GM18870 (cell line): ENCODE results near the gene E2F4.

Source experiments
- ATAC-seq: cut with Tn5 transposase; IDR thresholded peaks from one replicate; pipeline ENCODE4 v1.9.1; 2021; ENCODE audit warnings: moderate library complexity; ENCODE audit not compliant: unreplicated experiment

Gene E2F4

DNA sequence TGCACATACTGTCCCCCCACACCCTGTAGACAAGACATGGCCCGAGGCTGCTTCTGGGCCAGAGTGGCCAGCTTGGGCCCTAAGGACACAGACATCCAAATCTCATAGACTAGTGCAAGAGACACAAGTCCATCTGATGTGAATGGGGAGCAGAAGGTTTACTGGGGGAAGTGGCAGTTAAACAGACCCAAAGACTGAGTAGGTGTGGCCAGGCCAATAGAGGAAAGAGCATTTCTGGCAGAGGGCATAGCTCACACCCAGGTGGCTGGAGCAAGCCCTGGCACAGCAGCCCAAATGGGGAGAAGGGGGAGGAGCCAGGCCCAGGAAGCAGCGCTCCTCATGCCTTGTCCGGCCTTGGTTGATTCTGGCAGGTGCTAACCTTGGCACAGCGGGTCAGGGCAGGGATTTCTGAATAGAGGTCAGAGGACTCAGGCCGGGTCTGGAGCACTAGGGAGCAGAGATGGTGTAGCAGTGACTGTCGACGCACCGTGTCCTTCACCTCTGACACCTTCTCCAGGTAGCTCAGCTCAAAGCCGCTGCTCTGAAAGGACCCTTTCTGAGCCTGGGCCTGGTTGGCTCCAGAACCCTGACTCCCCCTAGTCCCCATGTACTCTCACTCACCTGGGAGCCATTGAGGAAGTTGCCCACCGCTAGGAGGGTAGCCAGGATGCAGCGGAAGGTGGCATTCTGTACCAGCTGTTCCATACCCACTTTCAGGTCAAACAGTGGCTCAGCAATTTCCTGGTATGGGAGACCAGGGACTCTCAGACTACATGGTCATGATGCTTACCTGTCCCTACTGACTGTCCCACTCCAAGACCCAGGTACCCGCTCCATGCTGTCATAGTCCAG lies 39.1 kb downstream of the E2F4 start:
- no peak for ATAC-seq

DNA sequence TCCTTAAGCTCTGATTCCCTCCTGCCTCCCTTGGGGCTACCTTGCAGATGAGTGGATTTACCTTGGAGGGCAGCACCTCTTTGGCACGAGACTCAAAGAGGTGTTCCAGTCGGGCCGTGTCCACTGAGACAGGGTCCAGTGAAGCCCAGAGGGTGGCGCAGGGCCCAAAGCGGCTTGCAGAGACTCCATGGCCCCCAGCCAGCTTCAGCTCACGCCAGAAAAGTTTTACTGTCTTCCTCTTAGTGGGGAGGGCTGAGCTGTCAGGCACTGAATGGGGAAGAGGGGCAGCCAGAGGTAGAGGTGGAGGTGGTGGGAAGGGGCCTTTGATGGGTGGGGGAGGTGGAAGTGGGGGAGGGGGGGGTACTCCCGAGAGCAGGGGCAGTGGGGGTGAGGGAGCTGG lies 41.6 kb downstream of the E2F4 start:
- ATAC-seq, result no peak

DNA sequence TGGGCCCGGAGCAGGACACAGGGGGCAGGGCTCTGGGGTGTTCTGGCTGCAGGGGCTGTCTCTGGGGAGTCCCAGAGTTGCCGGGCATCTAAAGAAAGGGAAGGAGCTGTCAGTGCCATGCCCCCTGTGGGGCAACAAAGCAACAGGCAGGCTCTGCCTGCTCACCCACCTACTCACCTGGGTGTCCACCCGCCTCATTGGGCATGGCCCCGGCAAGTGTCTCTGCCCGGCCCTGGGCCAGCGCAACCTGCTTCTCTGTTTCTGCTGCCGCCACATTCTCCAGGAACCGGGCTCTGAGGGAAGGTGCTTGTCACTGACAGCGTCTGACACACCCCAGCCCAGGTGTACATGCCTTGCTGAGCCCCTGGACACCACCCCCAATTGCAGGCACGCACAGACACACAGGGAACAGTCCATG lies 42.2 kb downstream of the E2F4 start:
- ATAC-seq, result no peak

DNA sequence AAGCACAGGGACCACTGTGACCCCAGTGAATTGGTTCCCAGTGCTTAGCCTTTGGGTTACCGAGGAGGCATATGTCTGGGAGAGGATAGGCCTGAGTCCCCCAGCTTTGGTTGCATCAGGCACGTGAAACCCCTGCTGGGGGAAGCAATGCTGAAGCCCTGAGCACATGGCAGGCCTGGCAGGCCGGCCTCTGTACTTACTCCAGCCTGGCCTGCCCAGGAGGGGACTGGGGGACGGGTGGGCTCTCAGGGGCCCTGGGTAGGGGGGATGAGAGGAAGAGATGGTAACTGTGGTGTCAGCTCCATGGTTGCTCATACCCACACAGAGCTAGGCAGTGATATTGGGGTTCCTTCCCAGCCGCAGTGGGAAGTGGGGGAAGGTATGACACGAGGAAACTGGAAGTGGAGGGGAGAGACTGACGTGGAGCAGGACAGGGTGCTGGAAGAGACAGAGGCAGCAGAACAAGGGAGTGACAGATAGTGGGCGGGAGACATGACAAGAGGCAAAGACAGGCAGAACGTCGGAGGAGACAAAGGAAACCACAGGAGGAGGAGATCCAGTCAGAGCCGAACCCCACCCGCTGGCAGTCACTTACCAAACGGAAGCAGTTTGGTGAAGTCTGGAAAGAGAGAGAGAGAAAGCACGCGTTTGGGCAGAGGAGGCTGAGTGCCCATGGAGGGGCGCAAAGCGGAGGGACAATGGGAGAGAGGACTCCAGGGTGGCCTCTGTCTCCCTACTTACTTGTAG lies 44.0 kb downstream of the E2F4 start:
- no peak for ATAC-seq

DNA sequence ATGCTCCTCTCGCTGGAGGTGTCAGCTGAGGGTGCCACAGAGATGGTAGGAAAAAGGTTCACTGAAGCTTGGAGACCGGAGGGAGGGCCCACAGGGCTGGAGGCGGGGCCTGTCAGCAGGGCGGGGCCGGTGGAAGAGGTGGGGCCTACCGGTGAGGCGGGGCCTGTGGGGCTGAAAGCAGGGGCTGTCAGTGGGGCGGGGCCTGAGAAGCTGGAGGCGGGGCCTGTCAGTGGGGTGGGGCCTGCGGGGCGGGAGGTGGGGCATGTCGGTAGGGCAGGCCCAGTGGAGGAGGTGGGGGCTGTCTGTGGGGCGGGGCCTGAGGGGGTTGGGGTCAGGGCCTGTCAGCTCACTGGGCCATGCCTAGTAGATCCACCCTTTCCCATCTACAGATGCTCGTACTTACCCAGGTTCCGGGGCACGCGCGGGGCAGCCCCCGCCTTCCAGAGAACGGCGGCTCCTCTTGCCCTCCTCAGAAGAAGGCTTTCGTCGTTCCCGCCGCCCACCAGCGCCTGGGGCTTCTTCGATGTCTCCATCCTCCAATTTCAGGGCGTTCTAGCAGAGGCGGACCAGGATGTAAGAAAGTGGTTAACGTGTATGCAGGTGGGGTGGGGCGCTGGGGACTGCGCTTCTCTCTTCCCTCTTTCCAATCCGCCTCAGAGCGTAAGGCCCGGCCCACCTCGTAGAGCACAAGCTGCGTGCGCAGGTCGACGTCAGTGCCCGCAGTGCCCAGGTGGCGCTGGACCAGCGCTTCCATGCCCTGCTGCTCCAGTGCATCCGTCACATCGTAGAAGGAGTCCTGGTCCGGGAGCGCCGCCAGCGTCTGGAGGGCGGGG lies 44.8 kb downstream of the E2F4 start:
- no peak for ATAC-seq

DNA sequence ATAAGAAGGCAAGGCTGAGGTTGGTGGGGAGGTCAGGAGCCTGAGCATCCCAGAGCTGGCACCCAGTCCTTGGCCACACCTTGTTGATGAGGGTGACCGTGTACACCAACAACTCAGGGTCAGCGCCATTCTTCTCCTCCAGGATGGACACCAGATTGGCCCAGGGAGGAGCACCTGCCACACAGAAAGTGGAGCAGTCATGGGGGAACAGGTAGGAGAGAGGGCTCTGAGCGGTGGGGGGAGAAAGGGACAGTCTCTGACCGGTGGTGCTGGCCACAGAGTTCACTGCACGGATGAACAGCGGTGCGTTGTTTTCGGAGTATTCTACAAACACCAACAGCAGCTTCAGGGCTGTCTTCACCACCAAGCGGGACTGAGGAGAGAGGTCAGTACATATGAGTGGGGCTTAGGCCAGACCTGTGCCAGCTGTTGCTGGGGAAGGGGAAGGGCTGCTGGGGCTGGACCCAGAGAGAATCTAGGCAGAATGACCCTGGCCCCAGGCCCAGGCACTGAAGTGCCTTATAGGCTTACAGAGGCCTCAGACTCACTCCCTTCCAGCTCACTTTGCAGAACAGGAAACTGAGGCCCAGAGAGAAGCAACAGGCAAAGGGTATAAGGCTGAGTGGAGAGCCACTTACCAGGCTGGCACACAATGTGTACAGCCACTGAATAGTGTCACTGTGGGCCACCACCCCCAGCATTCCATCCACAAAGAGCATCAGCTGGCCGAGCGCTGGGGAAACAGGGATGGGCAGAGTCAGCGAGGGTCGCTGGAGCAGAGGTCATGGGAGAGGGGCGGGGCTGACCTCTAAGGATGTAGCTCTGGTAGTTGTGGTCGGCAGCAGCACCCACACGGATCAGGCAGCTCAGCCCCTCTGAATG lies 45.7 kb downstream of the E2F4 start:
- ATAC-seq, result no peak

DNA sequence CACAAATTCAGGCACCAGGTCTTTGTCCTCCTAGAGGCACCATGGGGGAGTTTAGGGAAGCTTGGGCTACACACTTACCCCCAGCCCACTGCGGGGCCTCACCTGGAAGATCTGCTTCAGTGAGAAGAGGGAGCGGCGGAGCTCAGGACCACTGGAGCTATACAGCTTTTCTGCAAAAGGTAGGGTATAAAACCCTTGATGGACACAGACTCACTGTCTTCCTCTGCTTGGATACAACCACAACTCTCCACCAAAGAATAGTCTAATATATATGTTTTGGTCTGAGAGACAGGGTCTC lies 46.3 kb downstream of the E2F4 start:
- no peak for ATAC-seq

DNA sequence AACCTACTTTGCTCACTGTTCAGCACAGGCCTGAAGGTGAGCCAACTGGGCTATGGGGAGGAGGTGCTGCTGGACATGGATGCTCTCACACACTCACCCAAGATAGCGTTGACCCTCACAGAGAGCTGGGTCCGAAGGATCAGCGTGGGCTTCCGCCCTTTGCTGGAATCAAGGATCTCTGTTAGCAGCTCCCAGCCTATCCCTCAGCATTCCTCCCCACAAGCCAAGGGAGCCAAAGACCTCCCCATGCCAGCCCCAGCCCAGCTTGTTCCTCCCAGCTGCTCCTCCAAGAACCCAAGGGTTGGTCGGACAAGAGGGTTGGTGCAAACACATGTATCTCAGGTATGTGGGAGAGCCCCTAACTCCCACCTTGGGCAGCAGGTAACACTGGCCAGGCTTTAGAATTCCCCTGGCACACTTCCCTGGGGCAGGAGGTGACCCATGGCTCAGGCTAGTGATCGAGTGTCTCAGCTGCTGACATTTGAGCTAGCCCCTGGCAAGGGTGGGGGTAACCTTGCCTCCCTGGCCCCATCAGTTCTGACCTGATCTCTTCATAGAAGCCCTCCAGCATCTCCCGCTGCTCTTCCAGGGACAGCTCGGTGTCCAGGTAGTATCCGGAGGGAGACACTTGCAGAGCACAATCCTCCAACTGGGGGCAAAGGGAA lies 47.0 kb downstream of the E2F4 start:
- no peak for ATAC-seq

DNA sequence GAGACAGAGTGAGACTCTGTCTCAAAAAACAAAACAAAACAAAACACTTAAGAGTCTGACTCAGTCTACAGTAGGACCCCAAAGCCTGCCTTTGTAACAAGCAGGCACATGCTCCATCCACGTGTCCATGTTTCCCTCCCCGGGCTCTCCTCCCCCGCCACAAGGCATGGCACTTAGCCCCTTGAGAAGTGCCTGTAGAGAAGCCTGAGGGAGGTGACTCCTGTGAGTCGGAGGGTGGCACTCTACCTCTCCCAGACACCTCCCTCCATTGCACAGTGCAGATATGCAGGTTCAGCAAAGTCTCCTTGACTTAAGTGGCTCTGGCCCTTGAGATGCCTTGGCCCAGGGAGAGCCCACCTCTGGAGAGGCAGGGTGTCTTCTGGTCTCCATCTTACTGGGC lies 48.6 kb downstream of the E2F4 start:
- ATAC-seq, result no peak

DNA sequence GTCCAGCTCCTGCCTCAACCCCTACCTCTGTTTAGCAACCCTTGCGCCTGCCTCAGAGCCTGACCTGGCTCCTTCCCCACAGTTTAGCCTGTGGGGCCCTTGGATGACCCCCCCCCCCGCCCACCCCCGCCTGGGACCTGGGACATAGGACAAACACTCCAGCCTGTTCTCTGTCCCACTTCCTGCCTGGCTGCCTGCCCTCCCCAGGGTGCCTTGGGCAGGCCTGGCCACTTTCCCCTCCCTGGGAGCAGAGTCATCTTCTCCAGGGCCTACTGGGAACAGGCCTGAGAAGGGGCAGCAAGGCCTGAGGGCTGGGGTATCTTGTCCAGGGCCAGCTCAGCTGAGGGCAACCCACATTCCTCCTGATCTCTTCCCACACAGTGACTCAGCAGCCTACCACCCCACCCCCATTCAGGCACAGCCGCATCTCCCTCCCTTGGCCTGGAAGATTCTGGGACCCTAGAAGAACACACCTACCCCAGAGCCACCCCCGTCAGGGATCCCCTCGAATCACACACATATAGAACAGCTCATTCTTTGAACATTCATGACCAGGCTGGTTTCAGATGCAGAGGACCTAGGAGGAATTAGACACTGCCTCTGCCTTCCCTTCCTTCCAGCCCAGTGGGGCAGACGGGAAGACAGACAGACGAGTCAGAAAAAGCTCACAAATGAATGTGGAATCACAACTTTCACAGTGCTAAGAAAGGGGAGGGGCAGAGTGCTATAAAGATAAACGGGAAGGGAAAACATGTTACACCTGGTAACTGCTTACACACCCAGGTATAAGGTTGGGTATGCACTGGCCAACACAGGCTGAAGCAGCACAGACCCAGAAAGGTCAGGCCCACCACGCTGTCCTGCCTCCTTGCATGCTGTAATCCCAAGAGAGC lies 49.3 kb downstream of the E2F4 start:
- ATAC-seq, result no peak

DNA sequence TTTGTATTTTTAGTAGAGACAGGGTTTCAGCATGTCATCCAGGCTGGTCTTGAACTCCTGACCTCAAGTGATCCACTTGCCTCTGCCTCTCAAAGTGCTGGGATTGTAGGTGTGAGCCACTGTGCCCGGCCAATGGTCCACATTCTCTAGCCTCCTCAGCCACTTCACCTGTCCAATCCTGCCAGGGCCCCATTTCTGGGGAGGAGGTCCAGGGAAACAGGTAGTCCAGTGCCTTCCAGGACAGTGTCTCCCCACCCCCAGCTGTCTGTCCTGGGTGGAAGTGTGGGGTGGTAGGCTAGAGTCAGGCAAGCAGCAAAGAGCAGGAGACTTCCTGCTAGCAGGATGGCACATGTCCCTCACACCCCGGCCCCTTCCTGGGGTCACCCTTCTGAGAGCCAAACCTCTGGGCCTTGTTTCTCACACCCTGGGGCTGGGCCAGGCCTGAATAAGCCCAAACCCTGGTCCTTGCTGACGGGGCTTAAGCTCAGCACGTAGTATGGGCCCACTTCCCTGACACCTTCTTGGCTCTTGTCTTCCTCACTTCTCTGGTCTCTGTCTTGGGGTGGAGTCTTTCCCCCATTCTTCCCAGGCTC lies 50.3 kb downstream of the E2F4 start:
- no peak for ATAC-seq

DNA sequence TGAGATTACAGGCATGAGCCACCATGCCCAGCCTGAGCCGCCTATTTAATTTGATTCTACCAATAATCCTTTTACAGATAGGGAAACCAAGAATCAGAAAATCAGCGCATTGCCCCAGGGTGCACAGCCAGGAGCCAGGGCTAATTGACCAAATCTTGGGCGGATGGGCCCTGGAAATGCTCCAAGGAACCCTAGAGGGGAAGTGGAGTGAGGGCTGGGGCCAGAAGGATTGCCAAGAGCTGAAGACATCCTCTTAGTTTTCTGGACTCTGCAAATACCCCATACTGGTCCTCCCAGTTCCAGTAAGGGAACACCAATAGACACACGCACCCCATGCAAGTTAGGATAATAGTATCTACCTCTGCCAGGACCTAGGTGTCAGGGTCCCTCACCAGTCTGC lies 51.5 kb downstream of the E2F4 start:
- no peak for ATAC-seq

DNA sequence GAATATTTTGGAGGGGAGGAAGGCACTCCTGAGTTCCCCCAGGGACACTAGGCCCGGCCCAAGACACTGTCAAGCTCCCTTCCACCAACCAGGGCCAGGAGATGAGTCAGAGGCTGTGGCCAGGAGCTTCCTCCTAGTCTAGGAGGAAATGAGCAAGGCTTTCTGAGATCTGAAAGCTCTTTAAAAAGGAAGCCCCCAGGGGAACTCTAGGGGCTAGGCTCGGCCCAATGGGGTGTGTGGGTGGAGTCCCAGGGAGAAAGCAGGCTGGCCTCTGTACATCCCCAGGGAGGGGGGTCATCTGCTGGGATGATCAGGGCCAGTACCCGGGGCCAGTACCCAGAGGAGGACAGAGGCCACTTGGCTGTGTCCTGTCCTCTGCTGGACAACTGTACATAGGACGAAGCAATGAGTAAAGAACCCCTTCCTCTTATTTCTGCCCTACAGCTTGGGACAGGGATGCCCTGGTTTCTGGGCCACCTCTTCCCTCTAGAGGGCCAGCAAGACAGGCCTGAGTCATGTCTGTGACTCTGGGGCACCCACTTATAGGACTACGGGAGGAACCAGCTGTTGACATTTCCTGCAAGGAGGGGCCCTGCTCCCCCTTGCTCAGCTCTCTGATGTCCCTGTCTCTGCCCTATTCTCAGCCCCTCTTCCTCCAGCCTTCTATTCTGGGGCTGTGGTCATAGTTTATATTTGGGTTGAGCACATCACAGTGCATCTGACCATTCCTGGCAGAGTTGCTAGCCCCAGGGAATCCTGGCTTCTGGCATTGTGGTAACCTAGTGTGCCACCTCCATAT lies 52.6 kb downstream of the E2F4 start:
- ATAC-seq, result peak; percentile 52

DNA sequence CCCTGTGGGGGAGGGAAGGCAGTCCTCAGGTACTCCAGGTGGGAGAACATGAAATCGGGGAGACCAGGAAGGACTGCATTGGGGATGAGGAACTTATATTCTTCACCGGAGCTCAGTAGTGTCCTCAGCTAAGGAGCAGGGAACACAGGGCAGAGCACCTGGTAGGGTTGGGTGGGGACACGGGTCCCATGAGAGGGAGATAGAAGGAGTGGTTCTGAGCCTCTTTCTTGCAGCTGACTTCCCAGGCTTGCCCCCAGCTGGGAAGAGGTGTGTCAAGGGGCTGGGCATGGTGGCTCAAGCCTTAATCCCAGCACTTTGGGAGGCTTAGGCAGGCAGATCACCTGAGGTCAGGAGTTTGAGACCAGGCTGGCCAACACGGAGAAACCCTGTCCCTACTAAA lies 53.2 kb downstream of the E2F4 start:
- ATAC-seq, result no peak

DNA sequence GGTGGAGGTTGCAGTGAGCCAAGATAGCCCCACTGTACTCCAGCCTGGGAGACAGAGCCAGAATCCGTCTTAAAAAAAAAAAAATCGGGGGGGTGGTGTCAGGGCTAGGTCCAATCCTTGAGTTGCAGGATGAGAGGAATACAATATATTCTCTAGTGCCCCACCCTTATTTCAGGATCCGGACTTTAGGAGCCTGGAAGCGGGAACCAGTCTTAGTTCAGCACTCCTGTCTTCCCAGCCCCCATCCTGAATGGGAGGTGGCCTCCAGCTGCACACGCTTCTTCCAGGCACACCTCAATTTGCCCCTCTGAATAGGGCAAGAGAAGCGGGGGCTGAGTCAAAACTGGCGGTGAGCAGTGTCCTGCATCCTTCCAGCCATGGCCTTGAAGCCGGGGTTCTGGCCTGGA lies 53.7 kb downstream of the E2F4 start:
- no peak for ATAC-seq

DNA sequence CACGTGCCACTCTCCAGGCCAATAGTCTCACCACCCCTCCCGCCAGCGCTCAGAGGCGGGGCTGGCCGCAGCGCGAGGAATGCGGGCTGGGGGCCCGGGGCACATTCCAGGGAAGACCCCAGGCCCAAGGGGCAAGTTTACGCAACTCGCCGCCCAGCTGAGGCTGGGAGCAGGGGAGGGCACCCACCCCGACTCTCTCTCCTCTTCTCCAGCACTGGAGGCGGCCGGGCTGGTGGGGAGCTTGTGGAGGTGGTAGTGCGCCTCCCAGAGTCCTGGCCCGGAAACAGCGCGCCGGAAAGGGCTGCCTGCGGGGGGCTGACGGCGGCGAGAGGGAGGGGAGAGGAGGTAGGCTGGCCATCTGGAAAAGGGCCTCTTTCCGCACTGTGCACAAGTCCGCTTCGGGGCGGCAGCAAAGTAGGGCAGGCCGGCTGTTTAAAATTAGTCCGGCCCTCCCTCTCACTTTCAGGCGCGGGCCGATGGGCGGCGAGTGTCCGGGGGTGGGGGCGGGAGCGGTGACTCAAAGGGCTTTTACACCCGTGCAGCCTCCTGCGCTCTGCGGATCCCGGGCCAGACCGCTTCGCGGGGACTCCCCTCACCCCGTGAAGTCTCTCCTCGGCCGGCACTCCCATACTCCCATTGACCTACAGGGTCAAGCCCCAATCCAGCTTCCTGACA lies 54.3 kb downstream of the E2F4 start:
- ATAC-seq, result no peak

DNA sequence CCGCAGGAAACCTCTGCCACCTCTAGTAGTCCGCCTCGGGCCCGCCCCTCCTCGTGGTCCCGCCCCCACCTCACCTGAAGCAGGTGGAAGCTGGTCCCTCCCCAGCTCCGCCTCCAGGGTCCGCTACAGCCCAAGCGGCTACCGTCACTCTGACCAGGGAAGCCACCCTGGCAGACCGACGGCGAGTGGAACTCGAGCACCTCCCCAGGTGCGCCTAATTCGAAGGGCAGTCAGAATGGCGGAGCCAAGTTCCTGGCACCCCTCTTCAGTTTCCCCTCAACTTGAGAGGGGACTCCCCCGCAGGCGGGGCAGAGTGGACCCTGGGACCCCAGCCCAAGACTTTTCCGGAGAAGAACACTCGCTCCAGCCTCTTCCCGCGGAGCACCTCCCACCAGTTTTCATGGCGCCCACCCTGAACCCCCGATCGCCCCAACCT lies 54.8 kb downstream of the E2F4 start:
- ATAC-seq, result no peak
